Kasumi-1 (cell line): ENCODE data around the gene TTBK2.
A peak's percentile ranks its signal among the peaks of the same experiment; 100 is the strongest.
"Not testable (repeated sequence)": the region's sequence is repeated elsewhere in the genome, so short reads cannot be mapped to it uniquely, and the experiment has no call there.

ENCODE experiments used
- DNase-seq, 2 experiments: peaks; one replicate each; lab custom pipeline; 2025; lab: John Stamatoyannopoulos, UW

TTBK2 gene

DNA sequence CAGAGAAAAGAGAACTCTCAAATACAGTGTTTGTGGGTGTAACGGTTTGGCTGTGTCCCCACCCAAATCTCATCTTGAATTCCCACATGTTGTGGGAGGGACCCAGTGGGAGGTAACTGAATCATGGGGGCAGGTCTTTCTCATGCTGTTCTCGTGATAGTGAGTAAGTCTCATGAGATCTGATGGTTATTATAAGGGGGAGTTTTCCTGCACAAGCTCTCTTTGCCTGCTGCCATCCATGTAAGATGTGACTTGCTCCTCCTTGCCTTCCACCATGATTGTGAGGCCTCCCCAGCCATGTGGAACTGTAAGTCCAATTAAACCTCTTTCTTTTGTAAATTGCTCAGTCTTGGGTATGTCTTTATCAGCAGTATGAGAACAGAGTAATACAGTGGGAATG, 158.8 kb downstream of the TTBK2 start:
- DNase-seq, result not testable (repeated sequence)

GRCh38 chr15:42760759-42761158, 159.8 kb downstream of the TTBK2 start:
- no peak for DNase-seq

- no peak for DNase-seq
Measured at GRCh38 chr15:42759093-42759492, 161.5 kb downstream of the TTBK2 start.

DNA sequence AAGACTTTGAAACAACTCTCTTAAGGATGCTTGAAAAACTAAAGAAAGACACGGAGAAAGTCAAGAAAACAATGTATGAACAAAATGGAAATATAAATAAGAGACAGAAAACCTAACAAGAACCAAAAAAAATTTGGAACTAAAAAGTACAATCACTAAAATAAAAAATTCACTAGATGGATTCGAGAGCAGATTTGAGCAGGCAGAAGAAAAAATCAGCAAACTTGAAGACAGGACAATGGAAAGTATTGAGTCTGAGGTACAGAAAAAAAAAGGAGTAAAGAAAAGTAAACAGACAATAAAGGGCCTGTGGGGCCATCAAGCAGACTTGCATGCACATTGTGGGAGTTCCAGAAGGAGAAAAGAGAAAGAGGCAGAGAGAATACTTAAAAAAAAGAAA, 170.3 kb downstream of the TTBK2 start:
- no peak for DNase-seq

GRCh38 chr15:42749266-42749665, 171.3 kb downstream of the TTBK2 start:
- DNase-seq, result no peak

GRCh38 chr15:42744195-42744594, 176.4 kb downstream of the TTBK2 start:
- no peak for DNase-seq

GRCh38 chr15:42742149-42742548, 178.4 kb downstream of the TTBK2 start:
- DNase-seq, result no peak

DNA sequence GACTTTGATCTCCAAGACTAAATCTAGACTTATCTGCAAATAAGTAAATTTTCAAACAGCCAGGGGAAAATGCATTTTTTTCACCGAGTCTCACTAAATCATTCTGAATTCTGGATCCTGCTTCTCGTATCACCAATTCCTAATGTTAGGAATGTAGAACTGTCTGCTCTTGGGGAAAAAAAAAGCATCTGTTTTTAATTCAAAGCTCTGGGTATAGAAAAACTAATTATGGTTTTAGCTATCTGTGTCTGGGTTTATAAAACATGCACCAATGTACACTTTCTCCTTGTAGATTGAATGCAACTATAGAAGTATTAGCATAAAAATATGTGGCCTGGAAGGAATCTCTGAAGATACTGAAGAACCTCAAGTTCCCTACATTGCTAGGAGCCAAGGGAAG, 178.9 kb downstream of the TTBK2 start:
- DNase-seq, result no peak

- DNase-seq, result peak; percentile 11 to 42
Measured at GRCh38 chr15:42737529-42738328, 182.8 kb downstream of the TTBK2 start.

GRCh38 chr15:42736793-42737528, 183.6 kb downstream of the TTBK2 start, which contains the start of gene CDAN1:
CDAN1 (minus strand) TSS chr15:42737128; CDS start chr15:42737102, 26 bp downstream.
- peak; percentile 40 for DNase-seq

DNA sequence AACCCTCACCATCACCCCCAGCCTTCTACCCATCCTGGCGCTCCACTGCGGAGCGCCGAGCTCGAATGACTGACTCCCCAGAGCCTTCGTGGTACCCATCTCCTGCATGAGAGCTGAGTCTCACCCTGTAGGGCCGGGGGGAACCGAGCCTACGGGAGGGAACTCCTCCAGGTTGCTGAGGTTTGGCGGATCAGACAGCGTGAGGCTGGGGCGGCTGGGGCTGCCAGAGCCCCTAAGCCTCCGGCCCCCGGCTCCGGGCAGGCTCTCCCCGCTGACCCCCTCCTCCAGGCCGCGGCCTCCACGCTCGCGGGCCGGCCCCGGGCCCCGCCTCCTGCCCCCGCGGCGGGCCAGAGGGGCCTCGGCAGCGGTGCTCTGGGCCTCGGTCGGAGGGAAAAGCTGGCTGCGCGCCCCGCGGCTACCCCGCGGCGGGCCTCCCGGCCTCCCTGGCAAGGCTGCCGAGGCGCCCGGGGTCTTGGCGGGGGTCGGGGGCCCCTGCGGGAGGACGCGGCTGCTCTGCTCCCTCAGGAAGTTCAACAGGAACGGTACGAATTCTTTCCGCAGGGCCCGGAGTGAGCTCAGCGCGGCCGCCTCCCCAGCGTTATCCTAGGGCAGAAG, 184.3 kb downstream of the TTBK2 start:
- DNase-seq, result no peak

DNA sequence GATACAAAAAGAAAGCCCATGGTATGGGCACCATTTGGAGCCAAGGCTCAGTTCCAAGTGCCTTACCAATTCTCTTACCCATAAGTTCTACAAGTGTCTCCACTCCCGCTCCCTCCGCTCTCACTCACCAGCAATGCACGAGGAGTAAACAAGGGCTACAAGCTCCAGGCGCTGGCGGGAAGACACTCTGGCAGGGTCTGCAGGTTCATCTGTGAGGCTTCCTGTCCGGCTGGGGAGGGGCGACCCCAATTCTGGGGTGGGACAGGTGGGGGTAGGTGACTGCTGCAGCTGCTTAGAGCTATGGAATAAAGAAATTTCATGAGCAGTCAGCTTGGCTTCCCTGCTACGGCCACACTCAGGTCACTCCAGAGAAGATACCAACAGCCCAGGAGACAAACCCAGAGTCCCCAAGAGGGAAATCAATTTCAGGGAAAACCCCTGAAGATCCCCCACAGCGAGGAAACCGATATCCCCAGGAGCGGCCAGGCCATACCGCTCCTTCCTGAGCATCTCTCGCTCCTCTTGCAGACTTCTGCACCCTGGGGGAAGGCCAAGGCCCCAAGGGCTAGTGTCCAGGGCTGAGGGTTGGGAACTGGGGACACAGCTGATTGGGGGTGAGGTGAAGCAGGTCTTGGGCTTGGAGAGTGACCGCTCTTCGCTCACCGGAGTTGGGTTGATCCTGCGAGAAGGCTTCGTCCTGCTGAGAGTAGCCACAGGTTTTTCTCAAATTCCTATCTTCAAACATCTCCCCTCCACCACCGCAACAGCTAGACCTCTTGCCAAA, 185.0 kb downstream of the TTBK2 start:
- DNase-seq, result no peak

GRCh38 chr15:42734076-42734672, 186.4 kb downstream of the TTBK2 start:
- no peak for DNase-seq

DNA sequence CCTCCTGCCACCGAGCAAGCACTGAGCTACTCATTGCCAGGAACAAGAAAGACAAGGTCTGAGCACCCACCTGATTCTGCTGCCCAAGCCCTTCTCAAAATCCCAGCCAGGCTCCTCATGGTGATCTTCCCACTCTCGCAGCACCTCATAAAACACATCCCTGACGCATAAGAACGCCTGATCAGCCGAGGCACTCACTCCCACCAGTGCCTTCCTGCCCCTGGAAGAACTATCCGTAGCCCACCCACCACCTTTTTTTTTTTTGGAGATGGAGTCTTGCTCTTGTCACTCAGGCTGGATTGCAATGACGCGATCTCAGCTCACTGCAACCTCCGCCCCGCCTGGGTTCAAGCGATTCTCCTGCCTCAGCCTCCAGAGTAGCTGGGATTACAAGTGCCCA, 187.6 kb downstream of the TTBK2 start:
- no peak for DNase-seq

DNA sequence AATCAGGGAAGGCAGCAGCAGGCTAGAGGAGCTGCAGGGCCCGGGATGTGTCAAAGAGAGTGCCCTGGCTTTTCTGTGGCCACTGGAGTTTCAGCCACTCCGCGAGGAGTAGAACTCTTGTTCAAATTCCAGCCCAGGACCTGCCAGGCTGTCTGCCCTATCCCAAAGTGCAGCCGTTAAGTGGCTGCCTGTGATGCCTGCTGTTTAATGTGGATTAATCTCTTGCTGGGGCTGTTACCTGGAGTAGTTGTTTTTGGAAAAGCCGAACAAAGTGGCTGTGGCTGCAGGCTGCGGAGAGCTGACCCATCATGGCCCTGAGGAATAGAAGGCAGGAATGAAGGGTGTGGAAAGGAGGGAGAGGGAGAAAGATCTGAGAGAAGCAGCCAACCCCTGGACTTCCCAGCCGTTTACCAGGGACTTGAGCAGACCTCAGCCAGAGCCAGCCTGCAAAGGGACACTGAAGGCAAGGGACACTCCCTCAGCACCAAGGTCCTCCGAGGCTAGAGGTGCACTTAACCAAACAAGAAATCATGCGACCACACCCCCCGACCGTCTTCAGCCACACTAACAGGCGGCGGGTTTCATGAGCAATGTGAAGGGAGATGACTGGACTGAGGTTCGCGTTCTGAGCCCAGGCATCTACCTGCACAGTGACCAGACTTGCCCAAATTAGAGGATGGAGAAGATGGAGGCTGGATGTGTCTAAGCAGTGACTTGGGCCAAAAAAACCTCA, 188.3 kb downstream of the TTBK2 start:
- DNase-seq, result no peak

DNA sequence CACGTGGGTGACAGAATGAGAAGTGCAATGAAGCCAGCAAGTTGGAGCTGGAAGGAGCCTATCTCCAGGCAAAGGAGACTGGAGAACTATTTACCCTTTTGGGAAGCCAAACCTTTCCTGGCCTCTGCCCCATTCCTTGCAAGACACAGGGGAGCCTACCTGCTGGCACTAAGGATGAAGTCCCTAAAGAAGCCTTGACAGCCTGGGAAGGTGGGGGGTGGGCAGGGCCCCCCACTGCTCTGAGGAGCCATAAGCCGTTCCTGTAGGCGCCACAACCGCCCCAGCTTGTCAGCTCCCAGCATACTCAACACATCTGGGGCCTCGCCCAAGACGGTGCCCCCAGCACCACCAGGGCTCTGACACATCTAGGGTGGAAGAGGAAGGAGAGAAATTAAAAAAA, 189.1 kb downstream of the TTBK2 start:
- no peak for DNase-seq

GRCh38 chr15:42730536-42730935, 190.0 kb downstream of the TTBK2 start:
- no peak for DNase-seq

DNA sequence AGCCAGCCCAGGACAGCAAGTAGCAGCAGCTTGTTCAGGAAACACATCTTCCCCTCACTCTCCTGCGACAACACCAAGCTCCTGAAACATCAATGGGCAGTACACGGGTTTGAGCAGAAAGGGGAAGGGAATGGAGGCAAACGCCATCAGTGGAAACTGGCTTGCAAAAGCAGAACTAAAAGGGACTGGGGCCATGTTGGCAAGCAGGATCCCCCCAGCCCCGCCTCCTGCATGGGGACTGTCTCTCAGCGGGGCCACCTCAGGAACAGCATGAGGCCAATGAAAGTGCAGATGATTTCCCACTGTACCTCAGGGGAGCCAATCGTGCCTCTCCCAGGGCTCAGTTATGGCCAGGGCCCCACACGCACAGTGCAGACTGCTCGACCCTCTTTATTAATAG, 190.4 kb downstream of the TTBK2 start:
- DNase-seq, result peak; percentile 11 to 19

GRCh38 chr15:42729409-42729808, 191.2 kb downstream of the TTBK2 start:
- no peak for DNase-seq

- no peak for DNase-seq
Measured at GRCh38 chr15:42728972-42729371, 191.6 kb downstream of the TTBK2 start.

GRCh38 chr15:42728560-42728959, 192.0 kb downstream of the TTBK2 start:
- DNase-seq, result no peak
